ENCODE measurements around the gene WDR59.
"Not testable (repeated sequence)": the region's sequence is repeated elsewhere in the genome, so short reads cannot be mapped to it uniquely, and the experiment has no call there.

GRCh38 chr16:74843381-74844035 is 141.4 kb downstream of the WDR59 start:
- TF ChIP-seq CTCF, POLR2A, EP300, POLR2AphosphoS5 (IDR thresholded peaks at IDR 0.05): not testable (repeated sequence)
